ENCODE measurements around the gene NTNG2.
A peak's percentile ranks its signal among the peaks of the same experiment; 100 is the strongest.
"Not testable (repeated sequence)": the region's sequence is repeated elsewhere in the genome, so short reads cannot be mapped to it uniquely, and the experiment has no call there.

Gene NTNG2

GRCh38 chr9:132126680-132127236 lies 35.1 kb upstream of the NTNG2 start (continued):
- TF ChIP-seq REST (tag by site-specific recombination; IDR thresholded peaks at IDR 0.05) = no peak
- TF ChIP-seq ZNF211 (tag by site-specific recombination; IDR thresholded peaks at IDR 0.05; ENCODE audit: low read depth) = no peak
- TF ChIP-seq ZFHX2 (tag by site-specific recombination; conservative IDR thresholded peaks at IDR 0.05) = no peak
- no peak for TF ChIP-seq ZNF10 (tag by site-specific recombination; IDR thresholded peaks at IDR 0.05)
- TF ChIP-seq ZNF561 (tag by site-specific recombination; IDR thresholded peaks at IDR 0.05; ENCODE audit: borderline replicate concordance) = no peak

GRCh38 chr9:132127888-132128534 lies 33.8 kb upstream of the NTNG2 start:
- CTCF ChIA-PET = interaction anchor here (0.7 kb wide), 1 partner anchor 42 kb away, joined by 4 read pairs; no protein-coding TSS in a partner anchor
- H3K9me3 ChIP-seq (ENCODE audit: control insufficient read depth, insufficient read depth, low read depth, low read length) = no peaks in the 10 kb centered on the region
- no peak overlapping the region for H3K4me3 ChIP-seq (ENCODE audit: low read depth, low read length)
- no peak overlapping the region for H3K27ac ChIP-seq (ENCODE audit: extremely low read depth, low read depth, low read length)
- no peak for TF ChIP-seq ZNF791 (tag by site-specific recombination; IDR thresholded peaks at IDR 0.05)
- no peak for TF ChIP-seq ZNF248 (tag by site-specific recombination; IDR thresholded peaks at IDR 0.05)
- TF ChIP-seq ZNF16 (tag by site-specific recombination; IDR thresholded peaks at IDR 0.05; ENCODE audit: low read depth) = no peak
- TF ChIP-seq SP7 (tag by site-specific recombination; IDR thresholded peaks at IDR 0.05) = peak; percentile 34; the same call in 1 of the 2 replicates
- H3K4me1 ChIP-seq (ENCODE audit: control insufficient read depth, insufficient read depth, low read length) = no peaks in the 10 kb centered on the region
- no peaks in the 10 kb centered on the region for H3K36me3 ChIP-seq (ENCODE audit: control insufficient read depth in 2 of 2, insufficient read depth in 1 of 2, low read length in 2 of 2)
- POLR2A ChIA-PET = no interaction called here

GRCh38 chr9:132129535-132129934 lies 32.3 kb upstream of the NTNG2 start:
- CTCF ChIA-PET = no interaction called here
- no peaks in the 10 kb centered on the region for H3K9me3 ChIP-seq (ENCODE audit: control insufficient read depth, insufficient read depth, low read depth, low read length)
- POLR2A ChIA-PET = no interaction called here
- H3K4me3 ChIP-seq (ENCODE audit: low read depth, low read length) = no peak overlapping the region
- no peak overlapping the region for H3K27ac ChIP-seq (ENCODE audit: extremely low read depth, low read depth, low read length)
- TF ChIP-seq ZNF555 (tag by site-specific recombination; conservative IDR thresholded peaks at IDR 0.05) (no peak), ZNF335 (tag by site-specific recombination; conservative IDR thresholded peaks at IDR 0.05) (0 out of 2 replicates have a peak, but pooled peaks have one; percentile 26)
- no peaks in the 10 kb centered on the region for H3K4me1 ChIP-seq (ENCODE audit: control insufficient read depth, insufficient read depth, low read length)
- no peaks in the 10 kb centered on the region for H3K36me3 ChIP-seq (ENCODE audit: control insufficient read depth in 2 of 2, insufficient read depth in 1 of 2, low read length in 2 of 2)

GRCh38 chr9:132134085-132134484 lies 27.8 kb upstream of the NTNG2 start:
- H3K27ac ChIP-seq (ENCODE audit: extremely low read depth, low read depth, low read length); H3K4me1 ChIP-seq (ENCODE audit: control insufficient read depth, insufficient read depth, low read length); H3K4me3 ChIP-seq (ENCODE audit: low read depth, low read length); H3K36me3 ChIP-seq (ENCODE audit: control insufficient read depth in 2 of 2, insufficient read depth in 1 of 2, low read length in 2 of 2); POLR2A ChIA-PET; H3K9me3 ChIP-seq (ENCODE audit: control insufficient read depth, insufficient read depth, low read depth, low read length): not testable (repeated sequence)
- CTCF ChIA-PET = interaction anchor here (1.7 to 2.0 kb wide), 2 partner anchors 36 to 102 kb away, joined by 5 to 8 read pairs; no protein-coding TSS in a partner anchor

- Histone ChIP-seq H3K9me3 (ENCODE audit: control insufficient read depth, insufficient read depth, low read depth, low read length) (no peaks in the 10 kb centered on the region), H3K27ac (ENCODE audit: extremely low read depth, low read depth, low read length) (no peak overlapping the region), H3K4me1 (ENCODE audit: control insufficient read depth, insufficient read depth, low read length) (no peaks in the 10 kb centered on the region), H3K4me3 (ENCODE audit: low read depth, low read length) (no peak overlapping the region), H3K36me3 (ENCODE audit: control insufficient read depth in 2 of 2, insufficient read depth in 1 of 2, low read length in 2 of 2) (no peaks in the 10 kb centered on the region)
- TF ChIP-seq ZNF473 (tag by site-specific recombination; IDR thresholded peaks at IDR 0.05) = no peak
- TF ChIP-seq ATF2 (tag by site-specific recombination; IDR thresholded peaks at IDR 0.05; ENCODE audit: low read depth) = 0 out of 2 replicates have a peak, but pooled peaks have one; percentile 21
- ChIA-PET POLR2A (no interaction called here), CTCF (interaction anchor here (1.2 to 1.7 kb wide), 3 partner anchors 34 to 664 kb away, joined by 3 to 8 read pairs (median 4); no protein-coding TSS in a partner anchor)
Measured at GRCh38 chr9:132135456-132135855, 26.4 kb upstream of the NTNG2 start.
